ENCODE results near the gene CPT1B. TPM values are rescaled to one million over a fixed set of nuclear protein-coding genes. Genes with fewer than 3 reads are reported as not detected.

CPT1B gene
- total RNA-seq, 4 donors from 2014 or later: 5.0 to 19.6 (median 14.6) TPM

- Histone ChIP-seq H3K36me3 (peaks cover 0 to 4% (median 3%) of the 10 kb centered on the region in 4 donors), H3K4me3 (peak overlapping the region; percentile 62 to 72 (median 63)), H3K27ac (replicated peaks in 1 of 4) (peak overlapping the region; percentile 79 to 93 (median 88)), H3K27me3 (peaks cover 10 to 48% (median 33%) of the 10 kb centered on the region in 4 donors), H3K4me1 (peaks cover 45 to 83% (median 74%) of the 10 kb centered on the region in 4 donors), H3K9me3 (no peaks in the 10 kb centered on the region)
- intact Hi-C loops (cut with DNase I): loop anchor here (5.0 kb wide), 1 partner anchor 53 kb away; the partner anchor contains the start of gene CHKB
- WGBS: 67% methylated on average over 15 of the region's 15 CpGs
- TF ChIP-seq POLR2A (IDR thresholded peaks at IDR 0.05; ENCODE audit: low read depth): no peak
- TF ChIP-seq EP300 (IDR thresholded peaks at IDR 0.05): no peak
- TF ChIP-seq CTCF (IDR thresholded peaks at IDR 0.05): no peak
- no peak for TF ChIP-seq POLR2AphosphoS5 (IDR thresholded peaks at IDR 0.05)
- DNase-seq (ENCODE audit: extremely low spot score): no peak
Observed at GRCh38 chr22:50528682-50529415, 49.4 kb downstream of the CPT1B start.

- Histone ChIP-seq H3K4me1 (peaks cover 45 to 87% (median 77%) of the 10 kb centered on the region in 4 donors), H3K27ac (replicated peaks in 1 of 4) (peak overlapping the region in 1 of 4 donors; percentile 93), H3K36me3 (peaks cover 7 to 11% (median 11%) of the 10 kb centered on the region in 4 donors), H3K4me3 (peak overlapping the region in 1 of 4 donors; percentile 72), H3K27me3 (peaks cover 10 to 41% (median 27%) of the 10 kb centered on the region in 4 donors), H3K9me3 (no peaks in the 10 kb centered on the region)
- DNase-seq (ENCODE audit: extremely low spot score): no peak
- intact Hi-C loops (cut with DNase I): loop anchor here (5.0 kb wide), 1 partner anchor 54 kb away; the partner anchor contains the start of gene CHKB
- no peak for TF ChIP-seq POLR2AphosphoS5 (IDR thresholded peaks at IDR 0.05)
- TF ChIP-seq EP300 (IDR thresholded peaks at IDR 0.05): no peak
- TF ChIP-seq POLR2A (IDR thresholded peaks at IDR 0.05; ENCODE audit: low read depth): no peak
- TF ChIP-seq CTCF (IDR thresholded peaks at IDR 0.05): no peak
- 96% methylated on average over 14 of the region's 18 CpGs for WGBS
Observed at GRCh38 chr22:50527921-50528681, 50.1 kb downstream of the CPT1B start.

- peaks cover 14 to 21% (median 20%) of the 10 kb centered on the region in 4 donors for H3K36me3 ChIP-seq
- intact Hi-C loops (cut with DNase I): loop anchor here (5.0 kb wide), 1 partner anchor 55 kb away; the partner anchor contains the start of gene CHKB
- 68% methylated on average over 25 of the region's 29 CpGs for WGBS
Observed at GRCh38 chr22:50526834-50527801, 51.1 kb downstream of the CPT1B start.

GRCh38 chr22:50526108-50526833 is 52.0 kb downstream of the CPT1B start:
- Histone ChIP-seq H3K4me1 (peaks cover 32 to 69% (median 61%) of the 10 kb centered on the region in 4 donors), H3K27ac (replicated peaks in 1 of 4) (peak overlapping the region; percentile 88 to 93 (median 90)), H3K9me3 (no peaks in the 10 kb centered on the region), H3K4me3 (peak overlapping the region; percentile 64 to 75 (median 68)), H3K27me3 (peaks cover 6 to 23% (median 10%) of the 10 kb centered on the region in 4 donors), H3K36me3 (peaks cover 14 to 30% (median 29%) of the 10 kb centered on the region in 4 donors)
- no peak for DNase-seq (ENCODE audit: extremely low spot score)
- peak; percentile 59 to 71 (median 66) for TF ChIP-seq CTCF (IDR thresholded peaks at IDR 0.05)
- no peak for TF ChIP-seq EP300 (IDR thresholded peaks at IDR 0.05)
- WGBS: 3% methylated on average over 17 of the region's 77 CpGs
- intact Hi-C loops (cut with DNase I): loop anchor here (5.0 kb wide), 1 partner anchor 56 kb away; the partner anchor contains the start of gene CHKB

More at GRCh38 chr22:50526834-50527801, 51.1 kb downstream of the CPT1B start:
- DNase-seq (ENCODE audit: extremely low spot score): no peak
- TF ChIP-seq POLR2AphosphoS5 (IDR thresholded peaks at IDR 0.05) (peak in 1 of 2 donors; percentile 30), POLR2A (IDR thresholded peaks at IDR 0.05; ENCODE audit: low read depth) (no peak)
- H3K27me3 ChIP-seq: peaks cover 10 to 31% (median 19%) of the 10 kb centered on the region in 4 donors
- H3K4me3 ChIP-seq: peak overlapping the region; percentile 64 to 75 (median 68)
- H3K27ac ChIP-seq (replicated peaks in 1 of 4): peak overlapping the region; percentile 88 to 93 (median 90)
- H3K9me3 ChIP-seq: no peaks in the 10 kb centered on the region
- peaks cover 39 to 78% (median 69%) of the 10 kb centered on the region in 4 donors for H3K4me1 ChIP-seq

Measured in esophagus muscularis mucosa (tissue), 4 donors.